Ecto neural progenitor cell (in vitro differentiated cells): Measurements from ENCODE around the gene TRMT1.

Source experiments
- DNase-seq: peaks from one replicate; pipeline ENCODE4 v3.0.0-alpha.2; 2018; ENCODE audit warnings: low spot score

Gene TRMT1

GRCh38 chr19:13070425-13071140 lies 46.0 kb downstream of the TRMT1 start:
- DNase-seq = no peak

- no peak for DNase-seq
Measured at GRCh38 chr19:13069415-13070359, 46.9 kb downstream of the TRMT1 start.

GRCh38 chr19:13068085-13068846 lies 48.3 kb downstream of the TRMT1 start:
- DNase-seq = no peak

DNA sequence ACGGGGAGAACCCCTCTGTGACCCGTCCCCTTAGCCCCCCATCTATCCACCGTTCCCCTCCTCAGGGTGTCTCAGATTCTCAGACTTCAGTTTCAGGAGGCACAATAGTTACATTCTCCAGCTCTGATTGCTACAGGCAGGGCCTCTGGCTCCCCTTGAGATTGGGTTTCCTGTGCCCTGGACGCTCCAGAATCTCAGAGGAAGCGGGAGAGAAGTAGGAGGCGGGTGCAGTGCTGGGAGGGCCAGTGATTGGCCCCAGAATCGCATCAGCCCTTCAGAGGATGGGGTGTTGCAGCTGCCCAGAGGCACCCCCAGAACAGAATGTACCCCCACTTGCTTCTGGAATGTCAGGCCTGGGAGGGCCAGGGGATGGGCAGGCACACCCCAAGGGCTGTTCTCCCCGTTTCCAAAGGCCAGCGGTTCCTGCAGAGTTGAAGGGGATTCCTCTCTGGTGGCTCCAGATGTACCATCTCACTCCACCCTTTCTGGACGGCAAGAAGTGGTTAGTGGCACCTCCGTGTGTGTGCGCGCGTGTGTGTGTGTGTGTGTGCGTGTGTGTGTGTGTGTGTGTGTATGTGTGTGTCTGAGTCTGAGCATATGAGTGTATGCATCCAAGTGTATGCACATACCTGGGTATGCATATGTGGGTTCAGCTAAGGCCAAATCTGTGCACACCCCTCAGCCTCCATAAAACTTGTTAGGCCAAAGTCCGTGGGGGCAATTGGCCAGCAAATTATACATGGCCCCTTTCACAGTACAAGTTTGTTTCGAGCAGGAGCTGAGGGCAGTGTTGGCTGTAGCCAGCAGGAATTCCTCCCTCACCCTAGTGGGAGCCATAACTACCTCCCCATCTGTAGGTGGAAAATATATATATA lies 49.4 kb downstream of the TRMT1 start:
- DNase-seq = no peak

- DNase-seq = no peak
Measured at GRCh38 chr19:13066226-13066625, 50.3 kb downstream of the TRMT1 start.

- no peak for DNase-seq
Measured at GRCh38 chr19:13064092-13064489, 52.4 kb downstream of the TRMT1 start.

DNA sequence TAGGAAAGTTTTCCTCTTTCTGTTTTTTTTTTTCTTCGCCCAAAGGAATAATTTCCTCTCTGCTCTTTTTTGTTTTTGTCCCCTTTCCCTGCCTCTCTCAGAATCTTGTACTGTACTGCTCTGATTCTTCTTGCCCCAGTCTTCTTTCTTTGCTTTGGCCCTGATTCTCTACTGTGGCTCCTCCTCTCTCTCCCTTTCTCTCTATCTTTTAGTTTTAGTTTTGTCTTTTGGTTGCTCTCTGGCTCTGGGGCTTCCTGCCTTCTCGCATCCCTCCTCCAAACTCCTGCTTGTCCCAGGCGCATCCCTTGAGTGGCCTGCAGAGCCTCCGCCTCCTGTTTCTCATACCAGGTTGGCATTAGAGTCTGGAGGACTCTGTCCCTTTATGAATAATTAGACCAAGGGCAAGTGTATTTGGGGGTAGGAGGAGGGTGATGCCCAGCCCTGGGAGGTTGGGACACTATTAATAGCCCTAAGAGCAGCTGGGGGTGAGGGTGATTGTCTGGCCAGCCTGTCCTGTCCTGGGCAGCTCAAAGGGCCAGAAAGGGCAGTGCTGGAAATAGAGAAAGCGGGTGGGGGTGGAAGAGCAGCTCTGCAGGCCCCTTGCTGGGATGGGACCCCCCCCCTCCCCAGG lies 53.0 kb downstream of the TRMT1 start:
- DNase-seq = no peak

DNA sequence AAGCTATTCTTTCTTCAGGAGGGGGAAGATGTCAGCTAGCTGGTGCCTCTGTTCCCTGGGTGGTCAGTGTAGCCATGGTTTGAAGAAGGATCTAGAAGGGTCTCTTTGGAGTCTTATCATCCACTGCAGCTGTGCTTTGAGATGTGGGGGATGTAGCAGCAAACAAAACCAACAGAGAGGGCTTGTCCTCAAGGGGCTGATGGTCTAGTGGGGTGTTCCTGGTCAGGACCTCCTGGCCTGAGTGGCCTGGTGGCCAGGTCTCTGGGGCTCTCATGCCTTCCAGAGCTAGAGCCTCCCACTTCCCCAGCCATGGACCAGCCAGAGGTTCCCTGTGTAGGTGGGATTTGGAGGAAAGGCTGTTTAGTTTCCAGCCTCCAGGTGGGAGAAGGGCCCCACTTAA lies 54.2 kb downstream of the TRMT1 start:
- DNase-seq = no peak

DNA sequence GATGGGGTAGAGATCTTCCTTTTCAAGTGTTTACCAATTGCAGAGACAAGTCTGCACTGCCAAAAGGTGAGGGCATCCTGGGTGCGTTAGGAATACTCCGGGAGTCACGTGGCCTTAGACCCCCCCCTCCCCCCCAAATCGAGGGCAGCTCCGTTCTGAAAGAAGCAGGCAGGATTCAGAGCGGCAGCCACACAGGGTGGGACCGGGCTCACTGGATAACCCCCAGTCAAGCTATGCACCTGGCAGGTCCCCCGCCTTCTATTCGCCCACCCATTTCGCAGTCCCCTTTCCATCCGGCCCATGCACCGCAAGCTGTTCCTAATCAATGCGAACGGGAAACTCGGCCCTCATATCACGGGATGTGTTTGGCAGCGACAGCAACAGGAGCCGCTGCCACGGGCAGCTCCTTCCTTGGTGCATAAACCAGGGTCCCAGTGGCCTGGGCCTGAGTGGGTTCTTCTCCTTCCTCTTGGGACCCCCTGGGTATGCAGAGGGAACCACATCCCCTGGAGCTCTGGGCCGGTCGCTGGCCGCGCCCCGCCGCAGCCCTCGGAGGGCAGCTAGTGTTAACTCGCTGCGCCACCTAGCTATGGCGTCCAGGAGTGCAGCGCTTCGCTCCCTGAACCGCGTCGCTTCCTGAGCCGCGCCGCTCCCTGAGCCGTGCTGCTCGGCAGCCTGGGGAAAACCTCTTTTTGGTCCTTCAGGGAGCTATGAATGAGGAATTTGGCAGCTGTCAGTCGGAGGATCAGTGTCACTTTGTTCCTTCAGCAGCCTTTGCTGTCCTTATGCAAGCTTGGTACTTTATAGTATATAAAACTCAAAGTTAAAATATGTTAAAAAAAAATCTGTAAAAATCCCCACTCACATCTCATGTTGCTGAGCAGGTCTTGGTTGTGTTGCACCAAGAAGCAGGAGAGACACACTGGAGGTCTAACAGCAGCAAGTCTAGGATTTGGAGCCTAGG lies 55.3 kb downstream of the TRMT1 start:
- DNase-seq = peak; percentile 87

DNA sequence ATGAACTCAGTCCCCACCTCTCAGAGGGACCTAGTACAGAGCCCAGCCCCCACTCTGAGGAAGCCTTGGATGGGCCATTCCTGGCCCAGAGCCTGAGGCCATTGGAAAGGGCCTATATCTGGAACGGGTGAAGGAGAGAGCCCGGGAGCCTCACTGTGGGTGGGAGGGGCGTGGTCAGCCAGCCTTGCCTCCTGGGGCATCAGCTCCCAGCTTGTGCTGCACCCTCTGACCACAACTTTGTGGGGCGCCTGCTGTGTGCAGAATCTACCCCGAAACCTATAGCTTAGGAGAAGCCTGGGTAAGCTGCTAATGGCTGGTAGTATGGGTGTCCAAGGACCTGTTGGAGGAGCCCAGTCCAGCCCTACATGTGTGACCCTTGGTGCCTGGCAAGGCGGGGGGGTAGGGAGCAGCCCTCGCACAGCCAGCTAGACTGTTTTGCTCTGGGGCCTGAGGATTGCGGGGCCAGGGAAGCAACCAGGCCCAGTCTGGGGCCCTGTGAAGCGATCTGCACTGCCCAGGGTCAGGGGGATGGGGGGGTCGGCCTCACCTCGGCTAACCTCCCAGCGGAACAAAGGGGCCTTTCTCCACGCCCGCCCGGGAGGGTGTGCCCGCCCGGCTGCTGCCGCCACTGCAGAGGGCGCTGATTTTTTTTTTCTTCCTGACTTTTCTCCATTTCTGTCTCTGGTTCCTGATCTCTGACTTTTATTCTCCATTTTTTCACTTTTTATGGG lies 56.1 kb downstream of the TRMT1 start:
- no peak for DNase-seq

- no peak for DNase-seq
Measured at GRCh38 chr19:13058951-13059660, 57.4 kb downstream of the TRMT1 start.

DNA sequence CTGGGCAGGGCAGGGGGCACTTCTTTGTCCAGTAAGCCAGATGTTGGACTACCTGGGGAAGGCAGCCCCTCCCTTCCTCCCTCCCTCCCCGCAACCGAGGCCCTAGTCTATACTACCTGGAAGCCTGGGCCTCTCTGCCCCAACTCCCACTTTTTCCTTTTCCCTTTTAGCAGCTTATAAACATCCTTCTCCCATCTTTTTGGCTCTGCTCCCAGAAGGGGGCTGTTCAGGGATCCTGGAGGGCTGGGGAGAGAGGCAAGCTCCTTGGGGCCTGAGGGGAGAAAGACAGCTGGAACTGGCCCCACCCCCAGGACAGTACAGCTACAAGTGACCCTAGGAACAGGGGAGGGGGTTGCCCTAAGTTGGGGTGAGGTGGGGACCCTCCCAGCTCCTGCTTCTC lies 58.8 kb downstream of the TRMT1 start:
- no peak for DNase-seq

DNA sequence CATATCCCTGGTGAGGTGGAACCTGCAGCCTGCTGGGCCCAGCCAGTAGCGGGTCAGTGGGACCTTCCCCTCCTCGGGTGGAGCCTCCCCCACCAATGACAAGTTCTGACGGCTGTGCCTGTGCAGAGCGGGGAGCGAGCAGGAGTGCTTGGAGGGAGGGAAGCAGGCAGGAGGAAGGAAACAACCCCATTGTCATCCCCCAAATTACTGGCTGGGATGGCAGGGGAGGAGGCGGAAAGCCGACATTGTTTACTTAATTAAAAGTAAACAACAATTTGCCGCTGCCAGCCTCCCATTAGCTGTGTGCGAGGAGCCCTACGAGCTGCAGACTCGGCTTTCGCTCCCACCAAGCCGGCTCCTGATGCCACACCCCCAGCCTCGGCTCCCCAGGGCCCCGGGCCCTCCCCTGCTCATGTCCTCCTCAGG lies 59.4 kb downstream of the TRMT1 start:
- no peak for DNase-seq

GRCh38 chr19:13056052-13056660 lies 60.4 kb downstream of the TRMT1 start:
- no peak for DNase-seq

- DNase-seq = peak; percentile 79
Measured at GRCh38 chr19:13055213-13056051, 61.1 kb downstream of the TRMT1 start.
